Panc1 (cell line): ENCODE measurements around the gene SIGLEC8. TPM values are rescaled to one million over a fixed set of nuclear protein-coding genes. Genes with fewer than 3 reads are reported as not detected.

Experiments used
- ATAC-seq: fragments of 200-7000 bp; cut with Tn5 transposase; 2 replicates; pipeline ENCODE4 v1.9.1; 2020; ENCODE audit warnings: mild to moderate bottlenecking, moderate library complexity
- BruUV-seq: library from RNA; stranded (reverse); fragments of 400-500 nt; replicated peaks from 2 replicates; lab custom pipeline; 2021; lab: Mats Ljungman, UMichigan
- CTCF ChIA-PET: fragments of 300-600 bp; sonication (Branson Sonifier 250); formaldehyde crosslinking; loops from one replicate; lab custom pipeline; 2022; ENCODE audit warnings: antibody characterized with exemption; lab: Charles Lee
- POLR2A ChIA-PET: fragments of 300-600 bp; sonication (Branson Sonifier 250); formaldehyde crosslinking; loops from one replicate; lab custom pipeline; 2022; ENCODE audit warnings: antibody characterized with exemption; lab: Charles Lee
- DNase-seq: peaks from one replicate; pipeline ENCODE4 v3.0.0-alpha.2; 2010; ENCODE audit warnings: low read depth, low spot score
- H3K27ac ChIP-seq: 2 replicates; pipeline ENCODE4 v1.5.1; 2011; ENCODE audit warnings: mild to moderate bottlenecking, low read length, inconsistent platforms
- H3K27me3 ChIP-seq: fragments of 200-500 bp; sonication (Bioruptor generic); 2 replicates; pipeline ENCODE4 v1.6.0; 2014; ENCODE audit warnings: low read length, inconsistent platforms; ENCODE audit not compliant: control insufficient read depth, insufficient read depth
- H3K36me3 ChIP-seq: fragments of 200-500 bp; sonication (Bioruptor generic); 2 replicates; pipeline ENCODE4 v1.5.1; 2014; ENCODE audit warnings: inconsistent platforms, mild to moderate bottlenecking, low read length, moderate library complexity; ENCODE audit not compliant: control insufficient read depth, insufficient read depth
- H3K4me1 ChIP-seq: 2 replicates; pipeline ENCODE4 v1.5.1; 2011; ENCODE audit warnings: inconsistent platforms, mild to moderate bottlenecking, low read length, moderate library complexity; ENCODE audit not compliant: control insufficient read depth, insufficient read depth
- H3K4me3 ChIP-seq, 2 experiments: 2 replicates each; pipeline ENCODE4 v1.5.1; 2011 to 2012; ENCODE audit warnings: low read depth in 2 of 2, low read length in 2 of 2, mild to moderate bottlenecking in 2 of 2, inconsistent platforms in 1 of 2, moderate library complexity in 1 of 2
- H3K9me3 ChIP-seq: fragments of 200-500 bp; sonication (Bioruptor generic); 2 replicates; pipeline ENCODE4 v1.5.1; 2014; ENCODE audit warnings: low read depth, mild to moderate bottlenecking, inconsistent platforms, low read length, moderate library complexity; ENCODE audit not compliant: control insufficient read depth, insufficient read depth
- POLR2AphosphoS5 ChIP-seq: IDR thresholded peaks from 2 replicates; pipeline ENCODE4 v1.6.1; 2012; ENCODE audit warnings: mild to moderate bottlenecking, low read depth, low read length, moderate library complexity
- SIN3A ChIP-seq: IDR thresholded peaks from 2 replicates; pipeline ENCODE4 v1.6.1; 2012; ENCODE audit warnings: low read depth, mild to moderate bottlenecking, low read length, moderate library complexity, borderline replicate concordance; ENCODE audit not compliant: insufficient read depth
- TCF7L2 ChIP-seq: IDR thresholded peaks from 2 replicates; pipeline ENCODE4 v1.6.1; 2011; ENCODE audit warnings: mild to moderate bottlenecking, low read depth, low read length, inconsistent platforms
- in situ Hi-C: cut with HindIII; loops from 2 replicates; pipeline ENCODE4 v1.10.0; 2016; ENCODE audit warnings: low sequenced_read_pairs, low pct_unique_long_range_greater_than_20kb
- intact Hi-C: fragments of 100-400 bp; cut with micrococcal nuclease; formaldehyde crosslinking; loops from one replicate; pipeline ENCODE4 v1.10.0; 2022; ENCODE audit not compliant: unreplicated experiment
- total RNA-seq: library from RNA; stranded (reverse); gene quantifications from one replicate; pipeline ENCODE4 v1.2.1, GENCODE V29; 2021; ENCODE audit not compliant: unreplicated experiment
- TF ChIP-seq, protein P1 (sequence below): fragments of 450-650 bp; IDR thresholded peaks from 2 replicates; pipeline ENCODE4 v1.5.1; 2017; ENCODE audit warnings: mild to moderate bottlenecking
- TF ChIP-seq, protein P2 (sequence below), 2 experiments: IDR thresholded peaks; 2 replicates each; pipeline ENCODE4 v1.6.1; 2011 to 2012; ENCODE audit warnings: low read depth in 2 of 2, control low read depth in 1 of 2, low read length in 1 of 2, mild to moderate bottlenecking in 1 of 2, moderate library complexity in 1 of 2; ENCODE audit not compliant: insufficient read depth in 1 of 2

The SIGLEC8 gene
- total RNA-seq, 1 experiment from 2014 or later = not detected

DNA sequence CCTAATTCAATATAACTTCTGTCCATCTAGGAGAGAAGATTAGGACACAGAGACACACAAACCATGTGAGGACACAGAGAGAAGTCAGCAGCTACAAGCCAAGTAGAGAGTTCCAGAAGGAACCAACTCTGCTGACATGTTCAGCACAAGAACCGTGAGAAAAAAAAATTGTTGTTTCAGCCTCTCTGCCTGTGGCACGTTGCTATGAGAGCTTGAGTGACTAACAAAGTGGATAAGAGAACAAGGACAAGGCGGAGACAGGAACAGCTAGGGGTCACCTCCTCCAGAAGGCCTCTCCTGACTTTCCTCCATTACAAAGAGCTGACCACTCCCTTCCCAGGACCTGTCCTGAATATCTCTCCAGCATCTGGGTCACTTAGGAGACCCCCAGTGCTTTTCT, 48.9 kb upstream of the SIGLEC8 start:
- ATAC-seq (no peak), DNase-seq (no peak)
- Histone ChIP-seq H3K9me3 (no peaks in the 10 kb centered on the region), H3K27me3 (no peaks in the 10 kb centered on the region; the same call in 1 of the 2 replicates), H3K27ac (no peak overlapping the region), H3K4me3 (no peak overlapping the region), H3K36me3 (no peaks in the 10 kb centered on the region), H3K4me1 (no peaks in the 10 kb centered on the region)
- BruUV-seq = no TSS peak
- ChIA-PET CTCF (no interaction called here), POLR2A (no interaction called here)
- in situ Hi-C loops = no loop called here
- intact Hi-C loops = no loop called here
- no peak for TF ChIP-seq TCF7L2
- TF ChIP-seq, protein P1, sequence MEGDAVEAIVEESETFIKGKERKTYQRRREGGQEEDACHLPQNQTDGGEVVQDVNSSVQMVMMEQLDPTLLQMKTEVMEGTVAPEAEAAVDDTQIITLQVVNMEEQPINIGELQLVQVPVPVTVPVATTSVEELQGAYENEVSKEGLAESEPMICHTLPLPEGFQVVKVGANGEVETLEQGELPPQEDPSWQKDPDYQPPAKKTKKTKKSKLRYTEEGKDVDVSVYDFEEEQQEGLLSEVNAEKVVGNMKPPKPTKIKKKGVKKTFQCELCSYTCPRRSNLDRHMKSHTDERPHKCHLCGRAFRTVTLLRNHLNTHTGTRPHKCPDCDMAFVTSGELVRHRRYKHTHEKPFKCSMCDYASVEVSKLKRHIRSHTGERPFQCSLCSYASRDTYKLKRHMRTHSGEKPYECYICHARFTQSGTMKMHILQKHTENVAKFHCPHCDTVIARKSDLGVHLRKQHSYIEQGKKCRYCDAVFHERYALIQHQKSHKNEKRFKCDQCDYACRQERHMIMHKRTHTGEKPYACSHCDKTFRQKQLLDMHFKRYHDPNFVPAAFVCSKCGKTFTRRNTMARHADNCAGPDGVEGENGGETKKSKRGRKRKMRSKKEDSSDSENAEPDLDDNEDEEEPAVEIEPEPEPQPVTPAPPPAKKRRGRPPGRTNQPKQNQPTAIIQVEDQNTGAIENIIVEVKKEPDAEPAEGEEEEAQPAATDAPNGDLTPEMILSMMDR = no peak
- TF ChIP-seq SIN3A = no peak
- TF ChIP-seq, protein P2, sequence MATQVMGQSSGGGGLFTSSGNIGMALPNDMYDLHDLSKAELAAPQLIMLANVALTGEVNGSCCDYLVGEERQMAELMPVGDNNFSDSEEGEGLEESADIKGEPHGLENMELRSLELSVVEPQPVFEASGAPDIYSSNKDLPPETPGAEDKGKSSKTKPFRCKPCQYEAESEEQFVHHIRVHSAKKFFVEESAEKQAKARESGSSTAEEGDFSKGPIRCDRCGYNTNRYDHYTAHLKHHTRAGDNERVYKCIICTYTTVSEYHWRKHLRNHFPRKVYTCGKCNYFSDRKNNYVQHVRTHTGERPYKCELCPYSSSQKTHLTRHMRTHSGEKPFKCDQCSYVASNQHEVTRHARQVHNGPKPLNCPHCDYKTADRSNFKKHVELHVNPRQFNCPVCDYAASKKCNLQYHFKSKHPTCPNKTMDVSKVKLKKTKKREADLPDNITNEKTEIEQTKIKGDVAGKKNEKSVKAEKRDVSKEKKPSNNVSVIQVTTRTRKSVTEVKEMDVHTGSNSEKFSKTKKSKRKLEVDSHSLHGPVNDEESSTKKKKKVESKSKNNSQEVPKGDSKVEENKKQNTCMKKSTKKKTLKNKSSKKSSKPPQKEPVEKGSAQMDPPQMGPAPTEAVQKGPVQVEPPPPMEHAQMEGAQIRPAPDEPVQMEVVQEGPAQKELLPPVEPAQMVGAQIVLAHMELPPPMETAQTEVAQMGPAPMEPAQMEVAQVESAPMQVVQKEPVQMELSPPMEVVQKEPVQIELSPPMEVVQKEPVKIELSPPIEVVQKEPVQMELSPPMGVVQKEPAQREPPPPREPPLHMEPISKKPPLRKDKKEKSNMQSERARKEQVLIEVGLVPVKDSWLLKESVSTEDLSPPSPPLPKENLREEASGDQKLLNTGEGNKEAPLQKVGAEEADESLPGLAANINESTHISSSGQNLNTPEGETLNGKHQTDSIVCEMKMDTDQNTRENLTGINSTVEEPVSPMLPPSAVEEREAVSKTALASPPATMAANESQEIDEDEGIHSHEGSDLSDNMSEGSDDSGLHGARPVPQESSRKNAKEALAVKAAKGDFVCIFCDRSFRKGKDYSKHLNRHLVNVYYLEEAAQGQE (IDR thresholded peaks at IDR 0.05; ENCODE audit: insufficient read depth in 1 of 2, low read depth in 2 of 2, low read length in 1 of 2) = no peak
- TF ChIP-seq POLR2AphosphoS5 = no peak

DNA sequence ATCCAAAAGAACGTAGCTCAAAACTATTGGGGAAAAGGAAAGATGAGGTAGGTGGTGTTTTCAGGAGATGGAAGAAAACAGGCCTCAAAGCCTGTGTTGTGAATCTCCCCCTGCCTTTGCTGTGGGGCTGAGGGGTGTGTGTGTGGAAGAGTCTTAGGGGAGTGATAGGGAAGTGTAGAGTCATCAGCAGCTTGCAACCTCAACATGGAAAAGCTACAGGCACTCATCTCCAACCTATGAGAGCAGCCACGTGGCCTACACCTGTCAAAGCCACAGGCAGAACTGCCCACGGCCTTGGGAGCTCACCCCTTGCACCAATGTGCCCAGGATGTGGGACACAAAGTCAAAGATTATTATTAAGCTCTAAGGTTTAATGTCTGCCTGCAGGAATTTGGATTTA, 47.6 kb upstream of the SIGLEC8 start:
- DNase-seq (no peak), ATAC-seq (no peak)
- Histone ChIP-seq H3K9me3 (no peaks in the 10 kb centered on the region), H3K4me3 (no peak overlapping the region), H3K27me3 (no peaks in the 10 kb centered on the region), H3K36me3 (no peaks in the 10 kb centered on the region), H3K4me1 (no peaks in the 10 kb centered on the region), H3K27ac (no peak overlapping the region)
- ChIA-PET CTCF (interaction anchor here (0.5 to 0.6 kb wide), 2 partner anchors 154 to 1598 kb away, joined by 6 to 8 read pairs; no protein-coding TSS in a partner anchor), POLR2A (no interaction called here)
- TF ChIP-seq POLR2AphosphoS5 = no peak
- TF ChIP-seq, protein P1 = no peak
- TF ChIP-seq, protein P2 (IDR thresholded peaks at IDR 0.05; ENCODE audit: insufficient read depth in 1 of 2, low read depth in 2 of 2, low read length in 1 of 2) = no peak
- TF ChIP-seq TCF7L2 = no peak
- no peak for TF ChIP-seq SIN3A
- no TSS peak for BruUV-seq
- intact Hi-C loops (no loop called here), in situ Hi-C loops (no loop called here)
